Measurements from ENCODE around the gene ST3GAL4.

Gene ST3GAL4

DNA sequence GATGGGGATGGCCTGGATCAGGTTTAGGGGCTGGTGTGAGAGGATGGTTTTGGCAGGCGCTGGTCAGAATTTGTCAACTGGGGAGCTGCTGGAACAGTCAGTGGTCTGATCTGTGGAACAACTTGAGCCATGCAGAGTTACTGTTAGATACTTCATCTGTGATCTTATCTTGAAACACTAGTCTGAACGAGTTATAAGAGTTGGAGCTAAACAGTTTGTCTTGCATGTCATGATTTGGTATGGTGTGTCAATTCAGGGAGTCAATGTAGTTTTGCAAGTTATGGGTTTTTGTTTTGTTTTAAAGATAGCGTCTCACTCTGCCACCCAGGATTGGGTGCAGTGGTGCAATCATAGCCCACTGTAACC, 54.1 kb downstream of the ST3GAL4 start:
- DNase-seq, result no peak

DNA sequence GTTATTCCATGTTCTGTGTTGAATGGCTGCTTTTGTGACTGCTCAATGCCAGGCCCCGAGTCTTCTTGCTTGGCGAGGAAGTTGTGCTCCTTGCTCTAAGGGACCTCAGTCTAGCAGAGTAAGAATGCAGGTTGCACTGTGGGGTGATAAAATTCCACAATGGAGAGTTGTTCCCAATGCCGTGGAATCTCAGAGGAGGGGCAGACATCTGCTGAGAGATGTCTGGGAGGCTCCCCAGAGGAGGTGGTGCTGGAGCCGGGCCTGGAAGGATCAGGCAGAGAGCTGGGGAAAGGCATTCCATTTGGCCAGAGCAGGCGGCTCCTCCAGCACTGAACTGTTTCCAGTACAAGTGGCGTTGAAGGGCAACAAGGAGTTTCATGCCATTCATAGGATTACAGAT, 55.2 kb downstream of the ST3GAL4 start:
- no peak for DNase-seq

DNA sequence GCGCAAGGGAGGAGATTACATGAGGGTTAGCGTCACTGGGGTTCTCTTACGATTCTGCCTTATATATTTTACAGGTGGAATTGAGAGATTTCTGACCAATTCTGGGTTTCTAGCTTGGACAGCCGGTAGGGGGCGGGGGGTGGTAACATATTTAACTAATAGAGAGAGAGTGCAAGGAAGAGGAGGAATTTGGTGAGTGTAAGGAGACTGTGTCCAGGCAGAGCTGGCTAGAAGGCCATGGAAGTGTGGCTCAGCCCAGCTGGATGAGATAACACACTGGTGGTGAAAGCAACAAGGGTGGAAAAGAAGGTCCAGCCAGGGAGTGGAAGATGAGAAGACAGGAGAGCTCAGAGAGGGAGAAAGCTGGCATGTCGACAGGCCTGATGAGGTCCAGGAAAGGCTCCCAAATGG, 56.5 kb downstream of the ST3GAL4 start:
- DNase-seq, result no peak

DNA sequence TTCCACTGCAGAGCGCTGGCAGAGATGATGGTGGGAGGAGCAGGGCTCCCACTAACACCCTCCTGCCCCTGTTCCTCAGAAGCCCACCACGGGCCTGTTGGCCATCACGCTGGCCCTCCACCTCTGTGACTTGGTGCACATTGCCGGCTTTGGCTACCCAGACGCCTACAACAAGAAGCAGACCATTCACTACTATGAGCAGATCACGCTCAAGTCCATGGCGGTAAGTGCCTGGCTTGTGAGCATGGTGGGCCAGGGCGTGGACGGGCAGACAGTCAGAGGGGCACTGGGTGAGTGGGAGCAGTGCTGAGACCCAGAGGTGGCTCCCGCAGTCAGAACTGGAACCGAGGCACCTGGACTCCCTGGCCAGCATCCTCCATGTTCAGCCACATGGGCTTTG, 57.9 kb downstream of the ST3GAL4 start:
- DNase-seq, result no peak

DNA sequence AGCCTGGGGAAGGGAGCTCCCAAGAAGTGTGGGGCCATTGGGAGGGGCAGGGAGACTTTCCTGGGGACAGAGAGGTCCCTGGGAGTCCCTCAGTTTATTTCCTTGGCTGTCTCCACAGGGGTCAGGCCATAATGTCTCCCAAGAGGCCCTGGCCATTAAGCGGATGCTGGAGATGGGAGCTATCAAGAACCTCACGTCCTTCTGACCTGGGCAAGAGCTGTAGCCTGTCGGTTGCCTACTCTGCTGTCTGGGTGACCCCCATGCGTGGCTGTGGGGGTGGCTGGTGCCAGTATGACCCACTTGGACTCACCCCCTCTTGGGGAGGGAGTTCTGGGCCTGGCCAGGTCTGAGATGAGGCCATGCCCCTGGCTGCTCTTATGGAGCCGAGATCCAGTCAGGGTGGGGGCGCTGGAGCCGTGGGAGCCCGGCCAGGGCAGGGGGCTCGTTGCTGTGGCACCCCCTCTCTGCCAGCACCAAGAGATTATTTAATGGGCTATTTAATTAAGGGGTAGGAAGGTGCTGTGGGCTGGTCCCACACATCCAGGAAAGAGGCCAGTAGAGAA, 58.4 kb downstream of the ST3GAL4 start:
- no peak for DNase-seq

DNA sequence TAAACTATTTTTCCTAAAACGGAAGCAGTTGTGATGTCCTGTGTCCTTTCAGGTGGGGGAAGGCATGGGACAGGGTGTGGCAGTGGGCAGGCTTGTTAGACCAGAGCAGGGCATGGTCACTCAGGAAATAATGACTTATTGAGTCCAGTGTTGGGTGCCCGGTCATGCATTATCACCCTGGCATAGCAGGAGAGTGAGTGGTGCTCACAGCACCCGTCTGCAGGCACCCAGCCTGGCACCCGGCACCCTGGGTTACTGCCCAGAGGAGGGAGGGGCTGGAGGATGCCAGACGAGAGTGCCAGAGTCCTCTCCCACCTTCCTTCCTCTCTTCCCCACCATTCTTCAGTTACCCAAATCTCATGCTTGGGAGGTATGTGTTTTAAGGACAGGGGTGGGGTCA, 59.1 kb downstream of the ST3GAL4 start:
- no peak for DNase-seq

DNA sequence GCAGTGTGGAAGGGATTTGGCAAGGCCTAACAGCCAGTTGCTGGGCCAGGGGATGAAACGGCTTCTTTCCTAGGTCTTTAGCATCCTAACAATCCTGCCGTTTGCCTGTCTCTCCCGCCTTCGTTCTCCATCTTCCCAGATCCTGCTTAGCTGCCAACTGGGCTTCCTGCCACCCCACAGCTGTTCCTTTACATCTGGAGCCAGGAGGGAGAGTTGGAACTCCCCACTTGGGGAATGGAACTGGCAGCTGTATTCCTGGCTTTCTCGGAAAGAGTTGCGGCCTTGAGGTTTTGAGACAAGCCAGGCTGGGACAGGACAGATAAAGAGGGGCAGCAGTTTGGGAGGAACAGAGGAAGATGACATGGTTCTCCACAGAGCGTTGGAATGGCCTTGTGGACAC, 59.6 kb downstream of the ST3GAL4 start:
- peak in 1 of 2 experiments; percentile 29 for DNase-seq

DNA sequence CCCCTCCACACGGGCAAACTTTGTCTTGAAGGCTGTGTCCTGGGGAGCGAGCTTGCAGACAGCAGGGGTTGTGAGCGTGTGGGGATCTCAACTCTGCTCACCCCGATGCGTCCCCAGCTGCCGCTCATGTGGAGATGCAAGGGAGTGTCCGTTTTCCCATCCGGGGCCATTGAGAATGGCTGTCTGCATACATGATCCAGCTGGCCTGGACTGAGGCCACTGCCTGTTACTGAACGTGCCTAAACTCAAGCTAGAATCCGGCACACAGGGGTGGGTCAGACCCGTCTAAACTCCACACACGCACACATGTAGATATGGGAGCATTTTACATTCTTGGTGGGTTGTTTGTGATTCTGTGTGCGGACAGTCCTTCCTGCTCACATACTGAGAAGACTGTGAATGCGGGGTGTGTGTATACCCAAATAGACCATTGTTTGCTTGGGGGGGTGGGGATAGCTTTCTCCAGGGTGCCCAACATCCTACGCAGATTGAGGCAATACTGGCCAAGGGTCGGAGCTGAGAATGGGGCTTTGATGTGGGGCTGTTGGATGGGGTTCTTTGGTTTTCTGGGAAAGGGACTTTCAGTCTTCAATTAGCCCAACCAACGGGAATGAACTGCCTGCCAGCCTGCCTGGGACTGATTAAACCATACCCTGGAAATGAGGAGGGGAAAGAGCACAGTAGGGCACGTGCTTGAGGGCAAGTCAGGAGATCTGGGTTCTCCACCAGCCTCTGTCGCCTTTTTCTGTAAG, 60.4 kb downstream of the ST3GAL4 start:
- DNase-seq, result no peak

DNA sequence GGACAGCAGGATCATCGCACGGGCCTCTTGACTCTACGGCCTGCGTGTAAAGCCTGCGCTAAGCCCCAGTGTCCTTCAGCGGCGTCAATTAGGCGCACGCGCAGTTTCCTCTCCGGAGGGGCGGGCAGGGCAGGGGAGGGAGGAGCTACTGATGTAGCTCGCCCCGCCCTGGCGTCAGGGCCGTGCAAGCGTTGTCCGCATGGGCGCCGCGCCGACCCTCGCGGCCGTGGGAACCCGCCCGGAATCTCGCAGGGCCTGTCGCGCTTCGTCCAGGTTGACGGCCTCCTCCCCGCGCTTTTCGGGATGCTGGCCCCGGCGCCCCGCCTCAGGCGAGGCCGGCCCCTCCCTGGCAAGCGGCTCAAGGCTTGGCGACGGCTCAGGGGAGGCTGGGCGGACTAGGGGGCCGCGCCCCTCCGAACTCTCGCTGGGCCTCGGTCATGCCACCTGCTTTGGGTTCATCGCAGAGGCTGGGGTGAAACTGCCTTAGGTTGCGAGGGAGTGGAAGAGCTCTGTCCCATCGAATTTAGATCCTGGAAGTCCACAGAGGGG, 61.1 kb downstream of the ST3GAL4 start:
- DNase-seq, result no peak

DNA sequence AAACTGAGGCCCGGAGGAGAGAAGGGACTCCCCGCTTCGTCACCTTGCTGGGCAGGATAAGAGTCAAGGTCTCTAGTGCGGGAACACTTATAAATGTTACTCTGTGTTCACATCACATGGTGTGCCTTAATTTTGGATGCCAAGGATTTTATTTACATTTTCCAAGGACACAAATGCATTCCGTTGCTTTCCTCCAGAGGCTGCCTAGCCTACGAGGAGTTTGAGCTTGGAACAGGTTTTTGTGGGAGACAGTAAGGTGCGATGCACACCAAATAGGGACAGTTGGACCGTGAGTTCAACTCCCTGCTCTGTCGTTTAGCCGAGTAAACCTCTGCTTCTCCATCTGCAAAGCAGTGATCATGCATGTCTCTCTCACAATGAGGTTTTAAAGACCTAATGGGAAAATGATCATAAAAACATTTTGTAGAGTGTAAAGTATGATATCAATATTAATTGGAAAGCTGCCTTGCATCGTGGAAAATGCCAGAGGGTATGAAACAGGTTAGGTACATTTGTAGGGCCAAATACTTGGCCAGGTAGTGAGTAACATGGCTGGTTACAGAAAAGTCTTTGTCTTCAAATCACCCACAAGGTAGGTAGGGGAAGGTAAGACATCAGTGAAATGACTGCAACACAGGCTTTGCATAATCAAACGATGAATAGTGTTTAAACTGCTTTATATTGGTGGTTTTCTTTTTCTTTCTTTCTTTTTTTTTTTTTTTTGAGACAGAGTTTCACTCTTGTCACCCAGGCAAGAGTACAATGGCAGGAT, 61.8 kb downstream of the ST3GAL4 start:
- no peak for DNase-seq

DNA sequence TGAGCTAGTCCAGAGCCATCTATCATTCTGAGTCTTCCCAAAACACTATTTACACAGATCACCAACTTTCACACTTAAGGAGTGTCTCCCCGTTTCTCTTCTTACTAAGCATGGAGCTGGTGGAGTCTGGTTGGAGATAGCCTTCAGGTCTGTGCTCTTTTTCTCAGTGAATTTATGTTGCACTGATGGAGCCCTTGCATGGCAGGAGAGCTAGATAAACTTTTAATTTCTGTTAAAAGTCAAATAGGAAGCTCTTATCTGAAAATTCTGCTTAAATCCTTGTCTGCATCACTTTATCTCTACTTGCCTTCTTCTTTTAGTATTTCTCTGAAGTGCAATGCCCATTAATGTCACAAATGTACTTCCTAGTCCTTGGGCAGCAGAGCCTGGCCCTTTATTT, 63.4 kb downstream of the ST3GAL4 start:
- no peak for DNase-seq

DNA sequence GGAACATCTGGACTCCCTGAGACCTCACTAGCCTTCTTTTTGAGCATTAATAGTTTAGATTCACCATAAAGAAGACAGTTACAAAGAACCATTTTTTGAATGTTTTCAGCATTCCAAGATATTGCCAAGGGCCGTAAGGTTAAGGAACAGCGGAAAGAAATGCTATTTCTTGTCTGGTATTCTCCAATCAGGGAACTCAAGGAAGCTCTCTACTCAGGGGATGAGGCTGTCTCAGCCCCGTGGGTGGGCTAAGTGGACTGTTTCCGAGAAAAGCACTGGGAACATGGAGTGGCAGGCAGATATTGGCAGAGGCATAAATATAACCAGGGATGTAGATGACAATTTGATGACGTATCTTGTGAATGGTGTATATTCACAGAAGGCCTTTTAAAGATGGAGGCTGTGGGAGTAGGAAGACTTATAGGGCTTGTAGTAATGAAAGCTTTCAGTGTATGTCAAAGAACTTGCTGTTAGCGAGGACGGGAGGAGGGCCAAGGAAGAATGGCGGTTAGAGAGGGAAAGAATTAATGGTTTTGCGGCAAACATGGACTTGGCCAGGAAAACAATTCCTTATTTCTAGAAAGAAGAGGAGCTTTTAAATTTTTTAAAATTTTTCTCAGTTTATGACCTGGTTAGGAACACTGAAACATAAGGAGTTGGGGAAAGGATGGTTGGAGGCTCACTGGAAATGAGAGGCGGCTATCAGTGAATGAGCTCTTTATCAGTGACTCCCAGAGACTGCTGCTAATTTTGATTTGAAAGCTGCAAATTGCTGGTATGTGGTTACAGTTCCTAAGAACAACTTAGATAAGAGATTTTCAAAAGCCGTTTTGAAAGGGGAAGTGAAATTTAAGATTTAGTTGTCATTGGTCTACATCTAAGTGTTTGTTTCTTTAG, 64.6 kb downstream of the ST3GAL4 start:
- DNase-seq, result no peak

DNA sequence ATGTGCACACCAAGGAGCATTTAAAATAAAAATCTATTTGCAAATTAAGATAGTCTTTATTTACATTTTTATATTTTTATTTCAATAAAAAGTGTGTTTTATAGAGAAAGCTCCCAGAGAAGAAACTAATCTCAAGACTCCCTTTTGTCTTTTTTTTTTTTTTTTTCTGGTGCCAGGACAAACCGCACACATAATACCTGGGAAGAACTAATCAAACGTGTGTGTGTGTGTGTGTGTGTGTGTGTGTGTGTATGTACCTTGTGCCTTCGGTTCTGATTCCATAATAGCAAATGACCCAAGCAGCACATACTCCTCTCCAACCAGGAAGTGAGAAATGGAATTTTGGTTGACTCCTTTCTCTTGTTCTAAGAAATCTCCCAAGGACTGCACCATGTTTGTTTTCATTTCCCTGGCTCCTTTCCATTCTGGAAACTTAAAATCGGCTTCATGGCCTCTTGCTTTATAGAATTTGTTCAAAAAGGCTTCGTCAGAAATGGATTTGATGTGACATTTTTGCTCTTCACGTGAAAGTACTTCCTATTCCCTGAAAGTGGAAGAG, 65.3 kb downstream of the ST3GAL4 start:
- no peak for DNase-seq

DNA sequence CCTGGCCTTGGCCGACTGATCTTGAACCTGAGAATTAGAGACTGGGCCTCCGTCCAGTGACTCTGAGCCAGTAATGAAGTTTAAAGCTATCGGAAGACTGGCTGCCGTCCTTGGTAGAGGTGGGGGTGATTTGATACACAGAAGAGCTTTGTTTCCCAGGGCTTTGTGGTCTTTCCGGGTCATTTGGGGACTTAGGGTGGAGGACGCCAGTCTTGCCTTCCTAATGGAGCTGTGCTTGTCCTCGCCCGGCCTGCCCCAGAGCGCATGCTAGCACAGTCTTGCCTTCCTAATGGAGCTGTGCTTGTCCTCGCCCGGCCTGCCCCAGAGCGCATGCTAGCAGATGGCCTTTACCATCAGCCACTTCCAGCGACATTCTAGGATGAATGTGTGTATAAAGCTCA, 65.8 kb downstream of the ST3GAL4 start:
- no peak for DNase-seq

DNA sequence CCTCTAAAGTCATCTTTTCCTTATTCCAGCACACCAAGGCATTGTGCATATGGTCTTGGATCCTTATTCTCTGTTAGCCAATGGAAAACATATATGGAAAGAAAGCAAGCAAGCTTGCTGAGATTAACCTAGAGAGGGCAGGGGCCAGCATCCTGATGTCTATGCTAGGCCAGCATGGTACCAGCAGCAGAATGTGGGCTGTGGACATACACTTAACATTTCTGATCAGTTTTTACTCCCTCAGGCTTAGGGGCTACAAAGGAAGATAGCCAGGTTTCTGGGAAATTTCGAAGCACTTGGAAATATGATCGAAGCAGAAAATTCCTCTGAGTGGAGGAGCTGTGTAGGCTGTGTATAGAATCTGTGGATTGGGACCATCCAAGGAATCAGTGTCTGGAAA, 67.0 kb downstream of the ST3GAL4 start:
- no peak for DNase-seq

DNA sequence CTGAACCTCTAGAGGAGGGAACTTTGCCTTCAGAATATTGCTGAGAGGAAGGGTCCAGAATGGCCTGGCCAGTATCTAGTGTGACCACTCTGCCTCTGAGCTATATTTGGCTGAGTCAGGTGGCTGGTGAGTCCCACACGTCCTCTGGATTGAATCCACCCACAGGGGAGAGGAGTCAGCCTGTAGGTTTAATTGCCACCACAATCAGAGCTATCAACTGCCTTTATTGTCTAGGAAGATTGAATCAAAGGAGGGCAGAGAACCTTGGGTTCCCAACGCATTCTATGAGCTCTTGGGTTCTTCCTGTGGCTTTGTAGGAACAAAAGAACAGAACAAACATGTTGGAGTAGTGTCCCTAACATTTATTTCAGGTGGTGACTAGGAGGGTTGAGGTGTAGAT, 67.7 kb downstream of the ST3GAL4 start:
- no peak for DNase-seq

DNA sequence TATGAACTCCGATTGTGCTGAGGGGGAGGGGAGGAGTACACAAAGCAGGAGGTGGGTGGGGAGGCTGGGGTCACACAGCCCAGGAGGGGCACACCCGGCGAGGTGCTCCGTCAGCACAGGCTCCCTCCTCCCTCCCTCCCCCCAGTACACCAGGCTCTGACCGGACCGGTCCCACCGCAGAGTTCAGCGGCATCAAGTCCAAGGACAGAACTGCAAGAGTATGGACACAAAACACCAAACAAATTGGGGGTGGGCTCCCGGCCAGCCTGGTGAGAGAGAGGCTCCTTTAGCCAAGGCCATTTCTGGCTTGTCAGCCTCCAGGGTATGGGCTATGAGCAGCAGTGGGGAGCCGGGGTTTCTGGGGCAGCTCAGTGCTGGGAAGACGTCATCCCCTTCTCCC, 68.3 kb downstream of the ST3GAL4 start:
- DNase-seq, result no peak

DNA sequence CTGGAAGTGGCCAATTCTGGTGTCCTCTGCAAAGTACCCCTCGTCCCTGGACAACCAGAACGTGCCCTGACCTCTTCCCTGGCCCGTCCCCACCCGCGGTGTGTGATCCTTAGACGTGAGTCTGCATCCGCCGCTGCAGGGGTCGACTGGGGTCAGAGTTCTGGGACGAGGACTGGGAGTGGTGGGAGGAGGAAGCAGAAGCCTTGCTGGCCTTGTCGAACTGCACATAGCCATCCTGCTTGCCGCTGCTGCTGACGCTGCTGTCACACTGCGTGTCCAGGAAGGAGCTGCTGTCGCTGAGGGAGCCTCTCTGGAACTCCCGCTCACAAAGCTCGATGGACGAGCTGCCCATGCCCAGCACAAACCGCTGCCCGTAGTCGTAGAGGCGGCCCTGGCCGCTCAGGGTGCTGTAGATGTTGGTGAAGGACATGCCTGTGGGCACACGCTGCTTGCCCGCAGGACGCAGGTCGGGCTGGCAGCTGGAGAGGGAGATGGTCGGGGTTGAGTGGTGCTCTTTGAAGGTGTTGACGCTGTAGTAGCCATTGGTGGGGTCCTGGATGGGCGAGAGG, 69.1 kb downstream of the ST3GAL4 start:
- no peak for DNase-seq

DNA sequence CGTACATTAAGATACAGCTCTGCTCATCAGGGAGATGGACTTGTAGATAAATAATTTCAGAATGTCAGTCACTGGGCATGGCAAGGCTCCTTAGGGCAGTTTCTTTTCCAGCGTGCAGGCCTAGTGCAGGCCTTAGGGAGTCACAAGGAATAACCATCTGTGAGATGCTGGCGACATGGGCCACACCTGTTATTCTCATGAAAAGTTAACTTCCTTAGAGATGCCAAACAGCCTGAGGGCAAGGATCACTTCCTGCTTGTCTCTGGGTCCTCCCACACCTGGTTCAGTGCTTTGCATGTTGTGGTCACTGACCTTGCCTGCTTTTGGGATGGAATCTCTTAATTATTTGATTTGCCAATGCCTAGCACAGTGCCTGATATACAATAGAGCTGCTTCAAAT, 70.6 kb downstream of the ST3GAL4 start:
- DNase-seq, result no peak

DNA sequence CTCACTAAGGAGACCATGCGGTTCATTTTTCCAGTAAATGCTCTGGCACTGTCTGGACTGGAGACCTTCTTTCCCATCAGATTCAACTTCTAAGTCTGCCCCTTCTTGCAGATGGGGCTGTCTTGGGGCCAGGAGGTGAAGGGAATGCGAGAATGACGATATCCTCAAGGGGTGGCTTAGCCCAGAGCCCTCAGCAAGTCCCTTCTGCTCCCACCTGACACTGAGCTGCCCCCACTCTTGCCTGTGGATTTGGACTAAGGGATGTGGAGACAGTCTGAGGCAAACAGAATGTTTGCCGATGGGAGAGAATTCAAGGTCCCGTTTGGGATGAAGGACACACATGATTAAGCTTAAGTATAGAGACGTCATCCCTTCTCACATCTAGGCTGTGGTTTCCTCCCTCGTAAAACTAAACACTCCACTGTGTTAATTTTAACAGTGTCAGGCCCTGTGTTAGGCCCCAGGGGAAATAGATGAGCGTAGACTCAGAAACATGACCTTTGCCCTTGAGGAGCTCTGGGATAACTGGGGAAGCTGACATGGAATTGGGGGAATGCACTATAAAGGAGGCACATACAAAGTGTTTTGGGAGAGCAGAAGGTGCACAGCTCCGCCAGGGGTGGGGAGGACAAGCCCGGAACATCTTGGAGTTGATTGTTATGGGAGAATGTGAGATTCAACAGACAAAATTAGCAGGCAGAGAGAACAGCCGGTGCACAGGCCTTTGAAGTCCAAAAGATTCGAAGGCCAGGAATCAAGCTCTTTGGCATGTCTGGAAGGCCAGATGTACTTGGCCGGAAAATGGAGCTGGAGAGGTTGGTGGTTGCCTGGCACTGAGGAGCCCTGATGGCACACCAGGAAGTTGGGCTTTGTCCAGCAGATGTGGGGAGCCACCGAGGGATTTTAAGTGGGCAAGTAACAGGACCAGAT, 71.6 kb downstream of the ST3GAL4 start:
- DNase-seq, result peak; percentile 82 to 94
